ENCODE data around the gene ASIC1. TPM values are rescaled to one million over a fixed set of nuclear protein-coding genes. Genes with fewer than 3 reads are reported as not detected.
"Not testable (repeated sequence)": the region's sequence is repeated elsewhere in the genome, so short reads cannot be mapped to it uniquely, and the experiment has no call there.

Gene ASIC1
- total RNA-seq, 1 experiment from 2014 or later: 2.7 TPM

DNA sequence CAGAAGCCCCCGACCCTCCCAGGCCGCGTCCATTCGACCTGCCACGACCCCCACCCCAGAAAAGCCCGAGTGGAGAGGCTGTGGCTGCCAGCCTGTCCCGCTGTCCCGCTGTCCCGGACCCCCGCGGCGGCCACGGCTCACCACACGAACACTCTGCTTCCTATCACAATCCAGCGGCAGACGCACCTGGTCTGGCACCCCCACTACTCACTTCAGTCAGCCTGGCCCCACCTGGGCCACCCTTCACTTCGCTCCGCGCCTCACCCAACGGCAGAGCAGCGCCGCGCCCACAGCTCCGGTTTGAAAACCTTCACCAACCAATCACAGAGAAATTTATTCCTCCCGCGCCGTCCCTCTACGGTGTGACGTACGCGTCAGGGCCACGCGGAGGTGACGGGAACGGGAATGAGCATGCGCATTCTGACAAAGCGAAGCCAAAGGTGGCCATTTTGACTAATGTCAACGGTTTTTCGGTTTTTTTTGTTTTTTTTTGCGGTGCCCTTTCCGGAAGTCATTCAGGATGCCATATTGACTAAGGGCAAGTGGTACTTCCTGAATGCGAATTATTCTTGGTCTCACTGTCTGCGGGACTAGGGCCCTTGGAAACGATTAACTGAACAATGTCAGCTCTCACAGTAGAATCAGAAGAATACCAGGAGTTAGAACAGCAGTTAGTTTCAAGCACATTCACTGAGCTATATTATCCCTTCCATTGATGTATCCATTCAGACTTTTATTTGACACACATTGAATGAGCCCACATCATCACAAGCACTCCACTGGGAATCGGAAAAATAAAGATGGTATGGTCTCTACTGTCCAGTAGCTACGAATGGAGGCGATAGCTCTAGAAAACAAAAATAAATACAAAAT, 32.0 kb upstream of the ASIC1 start, which contains the start of gene RACGAP1:
TSS of gene RACGAP1 (minus strand) at position 308 of the 873 bp plus-strand sequence. CDS start 8,779 bp downstream, outside the sequence.
- no peaks in the 10 kb centered on the region for H3K9me3 ChIP-seq (ENCODE audit: low read depth, low read length, poor library complexity, severe bottlenecking)
- H3K27ac ChIP-seq (ENCODE audit: low read depth, low read length, poor library complexity, severe bottlenecking): peak within 1 kb of the TSS; percentile 96
- no TSS peak for BruUV-seq (replicated peaks)
- peak; percentile 99 for DNase-seq (ENCODE audit: low spot score)
- intact Hi-C loops (cut with micrococcal nuclease; ENCODE audit: unreplicated experiment): no loop called here
- ChIA-PET POLR2A (ENCODE audit: low non-redundant PET) (no interaction called here), CTCF (interaction anchor here (0.7 to 1.1 kb wide), 2 partner anchors 15 to 62 kb away, joined by 3 read pairs; no protein-coding TSS in a partner anchor)
- H3K4me3 ChIP-seq (ENCODE audit: low read depth, low read length, poor library complexity, severe bottlenecking): peak within 1 kb of the TSS; percentile 95
- H3K36me3 ChIP-seq (ENCODE audit: insufficient read depth, low read length, poor library complexity, severe bottlenecking): peaks cover 14% of the 10 kb centered on the region
- peaks cover 14% of the 10 kb centered on the region for H3K4me1 ChIP-seq (ENCODE audit: insufficient read depth, low read length, poor library complexity, severe bottlenecking)
- H3K27me3 ChIP-seq (replicated peaks; ENCODE audit: insufficient read depth, low read depth, low read length, poor library complexity): no peaks in the 10 kb centered on the region
- TF ChIP-seq, protein P1, sequence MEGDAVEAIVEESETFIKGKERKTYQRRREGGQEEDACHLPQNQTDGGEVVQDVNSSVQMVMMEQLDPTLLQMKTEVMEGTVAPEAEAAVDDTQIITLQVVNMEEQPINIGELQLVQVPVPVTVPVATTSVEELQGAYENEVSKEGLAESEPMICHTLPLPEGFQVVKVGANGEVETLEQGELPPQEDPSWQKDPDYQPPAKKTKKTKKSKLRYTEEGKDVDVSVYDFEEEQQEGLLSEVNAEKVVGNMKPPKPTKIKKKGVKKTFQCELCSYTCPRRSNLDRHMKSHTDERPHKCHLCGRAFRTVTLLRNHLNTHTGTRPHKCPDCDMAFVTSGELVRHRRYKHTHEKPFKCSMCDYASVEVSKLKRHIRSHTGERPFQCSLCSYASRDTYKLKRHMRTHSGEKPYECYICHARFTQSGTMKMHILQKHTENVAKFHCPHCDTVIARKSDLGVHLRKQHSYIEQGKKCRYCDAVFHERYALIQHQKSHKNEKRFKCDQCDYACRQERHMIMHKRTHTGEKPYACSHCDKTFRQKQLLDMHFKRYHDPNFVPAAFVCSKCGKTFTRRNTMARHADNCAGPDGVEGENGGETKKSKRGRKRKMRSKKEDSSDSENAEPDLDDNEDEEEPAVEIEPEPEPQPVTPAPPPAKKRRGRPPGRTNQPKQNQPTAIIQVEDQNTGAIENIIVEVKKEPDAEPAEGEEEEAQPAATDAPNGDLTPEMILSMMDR (conservative IDR thresholded peaks at IDR 0.05; ENCODE audit: low read depth, low read length): no peak
- no peak for TF ChIP-seq EZH2 (IDR thresholded peaks at IDR 0.05; ENCODE audit: borderline replicate concordance, low read depth, low read length, poor library complexity, severe bottlenecking)

DNA sequence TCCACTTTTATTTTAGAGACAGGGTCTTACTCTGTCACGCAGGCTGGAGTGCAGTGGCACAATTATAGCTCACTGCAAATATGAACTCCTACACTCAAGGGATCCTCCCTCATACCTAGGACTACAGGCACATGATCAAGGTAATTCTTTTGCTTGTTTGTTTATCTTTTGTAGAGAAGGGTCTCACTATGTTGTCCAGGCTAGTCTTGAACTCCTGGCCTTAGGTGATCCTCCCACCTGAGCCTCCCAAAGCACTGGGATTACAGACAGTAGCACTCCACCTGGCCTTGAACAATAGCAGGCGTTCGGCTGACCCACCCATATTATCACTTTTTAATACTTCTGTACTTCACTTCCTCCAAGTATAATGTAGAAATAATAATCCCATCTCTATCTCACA, 30.7 kb upstream of the ASIC1 start:
- TF ChIP-seq EZH2 (IDR thresholded peaks at IDR 0.05; ENCODE audit: borderline replicate concordance, low read depth, low read length, poor library complexity, severe bottlenecking): no peak
- TF ChIP-seq, protein P1 (conservative IDR thresholded peaks at IDR 0.05; ENCODE audit: low read depth, low read length): no peak

DNA sequence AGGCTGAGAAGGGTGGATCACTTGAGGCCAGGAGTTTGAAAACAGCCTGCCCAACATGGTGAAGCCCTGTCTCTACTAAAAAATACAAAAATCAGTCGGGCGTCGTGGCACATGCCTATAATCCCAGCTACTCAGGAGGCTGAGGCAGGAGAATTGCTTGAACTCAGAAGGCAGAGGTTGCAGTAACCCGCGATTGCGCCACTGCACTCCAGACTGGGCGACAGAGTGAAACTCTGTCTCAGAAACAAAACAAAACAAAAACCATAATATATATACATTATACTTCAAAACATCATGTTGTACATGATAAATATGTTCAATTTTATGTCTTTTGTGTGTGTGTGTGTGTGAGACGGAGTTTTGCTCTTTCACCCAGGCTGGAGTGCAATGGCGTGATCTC, 26.9 kb upstream of the ASIC1 start:
- H3K9me3 ChIP-seq (ENCODE audit: low read depth, low read length, poor library complexity, severe bottlenecking); H3K27me3 ChIP-seq (replicated peaks; ENCODE audit: insufficient read depth, low read depth, low read length, poor library complexity); BruUV-seq (replicated peaks); intact Hi-C loops (cut with micrococcal nuclease; ENCODE audit: unreplicated experiment); H3K4me3 ChIP-seq (ENCODE audit: low read depth, low read length, poor library complexity, severe bottlenecking); H3K27ac ChIP-seq (ENCODE audit: low read depth, low read length, poor library complexity, severe bottlenecking); H3K36me3 ChIP-seq (ENCODE audit: insufficient read depth, low read length, poor library complexity, severe bottlenecking); POLR2A ChIA-PET (ENCODE audit: low non-redundant PET); DNase-seq (ENCODE audit: low spot score); H3K4me1 ChIP-seq (ENCODE audit: insufficient read depth, low read length, poor library complexity, severe bottlenecking): not testable (repeated sequence)
- CTCF ChIA-PET: interaction anchor here (0.6 to 0.7 kb wide), 2 partner anchors 24 to 85 kb away, joined by 3 to 4 read pairs; no protein-coding TSS in a partner anchor

More for the DNA sequence above, 30.7 kb upstream of the ASIC1 start:
- H3K4me3 ChIP-seq (ENCODE audit: low read depth, low read length, poor library complexity, severe bottlenecking): no peak overlapping the region
- intact Hi-C loops (cut with micrococcal nuclease; ENCODE audit: unreplicated experiment): no loop called here
- no TSS peak for BruUV-seq (replicated peaks)
- DNase-seq (ENCODE audit: low spot score): no peak
- CTCF ChIA-PET: no interaction called here
- H3K27me3 ChIP-seq (replicated peaks; ENCODE audit: insufficient read depth, low read depth, low read length, poor library complexity): no peaks in the 10 kb centered on the region
- H3K4me1 ChIP-seq (ENCODE audit: insufficient read depth, low read length, poor library complexity, severe bottlenecking): peaks cover 9% of the 10 kb centered on the region
- H3K36me3 ChIP-seq (ENCODE audit: insufficient read depth, low read length, poor library complexity, severe bottlenecking): peaks cover 12% of the 10 kb centered on the region
- H3K27ac ChIP-seq (ENCODE audit: low read depth, low read length, poor library complexity, severe bottlenecking): no peak overlapping the region
- POLR2A ChIA-PET (ENCODE audit: low non-redundant PET): no interaction called here
- no peaks in the 10 kb centered on the region for H3K9me3 ChIP-seq (ENCODE audit: low read depth, low read length, poor library complexity, severe bottlenecking)
